Measurements from ENCODE around the gene DNAJB4.
"Not testable (repeated sequence)": the region's sequence is repeated elsewhere in the genome, so short reads cannot be mapped to it uniquely, and the experiment has no call there.

DNAJB4 gene

GRCh38 chr1:78040484-78041089 is 35.8 kb downstream of the DNAJB4 start:
- DNase-seq = no peak

GRCh38 chr1:78043436-78043835 is 38.7 kb downstream of the DNAJB4 start:
- no peak for DNase-seq

GRCh38 chr1:78044796-78045562 is 40.2 kb downstream of the DNAJB4 start:
- DNase-seq = no peak

GRCh38 chr1:78045563-78045925 is 40.8 kb downstream of the DNAJB4 start:
- DNase-seq = no peak

GRCh38 chr1:78045926-78046778 is 41.4 kb downstream of the DNAJB4 start, which contains the start of gene GIPC2:
Gene GIPC2, plus strand, starts transcription at chr1:78045966. Its CDS starts 129 bp downstream, at chr1:78046095.
- DNase-seq = no peak

- DNase-seq = no peak
Observed at GRCh38 chr1:78047106-78047505, 42.4 kb downstream of the DNAJB4 start.

- no peak for DNase-seq
Observed at GRCh38 chr1:78047631-78048030, 42.9 kb downstream of the DNAJB4 start.

GRCh38 chr1:78048446-78048845 is 43.7 kb downstream of the DNAJB4 start:
- DNase-seq = no peak

GRCh38 chr1:78049396-78049795 is 44.7 kb downstream of the DNAJB4 start:
- no peak for DNase-seq

- no peak for DNase-seq
Observed at GRCh38 chr1:78051005-78051404, 46.3 kb downstream of the DNAJB4 start.

GRCh38 chr1:78052685-78053405 is 48.1 kb downstream of the DNAJB4 start:
- DNase-seq = no peak

- no peak for DNase-seq
Observed at GRCh38 chr1:78053498-78053897, 48.8 kb downstream of the DNAJB4 start.

GRCh38 chr1:78054559-78054958 is 49.8 kb downstream of the DNAJB4 start:
- DNase-seq = no peak

GRCh38 chr1:78054972-78055371 is 50.2 kb downstream of the DNAJB4 start:
- no peak for DNase-seq

- DNase-seq = no peak
Observed at GRCh38 chr1:78055565-78056132, 50.9 kb downstream of the DNAJB4 start.

GRCh38 chr1:78058670-78059069 is 53.9 kb downstream of the DNAJB4 start:
- DNase-seq = no peak

GRCh38 chr1:78060857-78061563 is 56.3 kb downstream of the DNAJB4 start:
- DNase-seq = no peak

GRCh38 chr1:78061825-78062523 is 57.2 kb downstream of the DNAJB4 start:
- DNase-seq = no peak

GRCh38 chr1:78064886-78065285 is 60.1 kb downstream of the DNAJB4 start:
- not testable (repeated sequence) for DNase-seq

All from COR-L47 (cell line).